ENCODE measurements around the gene FLT4. TPM values are rescaled to one million over a fixed set of nuclear protein-coding genes. Genes with fewer than 3 reads are reported as not detected.

The FLT4 gene
- polyA plus RNA-seq, 2 of the 4 experiments (the other 2 are of a cell fraction), result 2.0 to 2.6 TPM

GRCh38 chr5:180646963-180647305, 2.5 kb downstream of the FLT4 start:
- no peak for TF ChIP-seq CEBPB (IDR thresholded peaks at IDR 0.05)
- FAIRE-seq, result no peak
- CTCF ChIA-PET, result interaction anchor here (0.5 to 2.2 kb wide), 5 partner anchors 9 to 477 kb away, joined by 3 to 11 read pairs (median 6); no protein-coding TSS in a partner anchor
- 0% methylated on average over 1 of the region's 1 CpG for WGBS (ENCODE audit: missing lambda C conversion rate)
- POLR2A ChIA-PET, result no interaction called here
- Histone ChIP-seq H3K4me2 (no peak overlapping the region), H3K9me3 (no peaks in the 10 kb centered on the region), H3K4me3 (no peak overlapping the region), H3K27ac (no peak overlapping the region), H3K4me1 (no peaks in the 10 kb centered on the region)
- no peak for ATAC-seq
- DNase-seq (ENCODE audit: low read depth in 1 of 2, low spot score in 1 of 2), result no peak

DNA sequence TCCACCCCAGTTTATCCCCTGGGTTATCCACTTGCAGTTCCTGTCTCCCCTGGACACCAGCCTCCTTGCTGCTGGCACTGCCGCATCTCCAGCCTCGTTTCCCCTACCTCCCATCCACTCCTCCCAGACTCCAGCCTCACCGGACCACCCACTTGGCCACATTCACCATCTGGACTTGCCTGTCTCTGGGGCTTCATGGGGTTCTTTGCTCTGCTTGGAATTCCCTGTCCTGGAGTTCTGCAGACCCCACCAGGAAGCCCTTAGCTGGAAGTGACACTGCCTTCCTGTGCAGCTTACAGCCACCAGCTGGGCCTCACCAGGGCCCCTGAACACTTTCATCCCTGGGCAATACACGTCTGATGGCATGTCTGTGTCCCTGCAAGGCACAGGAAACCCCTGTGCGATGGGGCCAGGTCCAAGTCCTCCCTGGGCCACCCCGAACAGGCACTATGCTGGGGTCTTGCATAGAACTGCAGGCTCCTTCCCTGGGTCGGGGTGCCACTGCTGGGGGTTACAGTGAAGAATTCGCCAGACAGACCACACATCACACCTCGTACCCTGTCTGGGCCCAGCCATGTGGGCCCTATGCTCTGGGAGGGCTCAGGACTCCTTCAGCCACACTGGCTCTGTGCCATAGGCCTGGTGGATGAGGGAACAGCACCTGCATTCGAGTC, 3.0 kb downstream of the FLT4 start:
- Histone ChIP-seq H3K4me1 (no peaks in the 10 kb centered on the region), H3K4me3 (no peak overlapping the region), H3K9me3 (no peaks in the 10 kb centered on the region), H3K27ac (no peak overlapping the region), H3K4me2 (no peak overlapping the region)
- ATAC-seq (no peak), FAIRE-seq (no peak), DNase-seq (ENCODE audit: low read depth in 1 of 2, low spot score in 1 of 2) (no peak)
- ChIA-PET POLR2A (no interaction called here), CTCF (interaction anchor here (2.0 to 2.2 kb wide), 2 partner anchors 14 to 27 kb away, joined by 6 to 10 read pairs; no protein-coding TSS in a partner anchor)
- TF ChIP-seq CBX2 (IDR thresholded peaks at IDR 0.05; ENCODE audit: borderline replicate concordance, low read depth) (no peak), MYC (IDR thresholded peaks at IDR 0.05; ENCODE audit: borderline replicate concordance, low read length) (no peak)
- 77% methylated on average over 10 of the region's 10 CpGs for WGBS (ENCODE audit: missing lambda C conversion rate)

- TF ChIP-seq USF2 (IDR thresholded peaks at IDR 0.05), result no peak
- TF ChIP-seq TP53 (CRISPR knock-in tag; IDR thresholded peaks at IDR 0.05), result no peak
- TF ChIP-seq NPAS2 (CRISPR knock-in tag; IDR thresholded peaks at IDR 0.05; ENCODE audit: borderline replicate concordance), result no peak
- TF ChIP-seq MYC (IDR thresholded peaks at IDR 0.05; ENCODE audit: borderline replicate concordance, low read length), result no peak
- no peak for TF ChIP-seq SREBF2 (IDR thresholded peaks at IDR 0.05)
- no peak for TF ChIP-seq FOSB (CRISPR knock-in tag; IDR thresholded peaks at IDR 0.05)
- TF ChIP-seq RFX5 (IDR thresholded peaks at IDR 0.05), result no peak
- no peak for TF ChIP-seq HOXB13 (CRISPR knock-in tag; IDR thresholded peaks at IDR 0.05; ENCODE audit: low read depth)
- TF ChIP-seq CHD2 (IDR thresholded peaks at IDR 0.05; ENCODE audit: low read length, partially characterized antibody), result no peak
- no peak for TF ChIP-seq GATA3 (IDR thresholded peaks at IDR 0.05; ENCODE audit: borderline replicate concordance)
- TF ChIP-seq HEYL (CRISPR knock-in tag; IDR thresholded peaks at IDR 0.05), result no peak
- TF ChIP-seq ZSCAN20 (CRISPR knock-in tag; IDR thresholded peaks at IDR 0.05), result no peak
- TF ChIP-seq, protein P1, sequence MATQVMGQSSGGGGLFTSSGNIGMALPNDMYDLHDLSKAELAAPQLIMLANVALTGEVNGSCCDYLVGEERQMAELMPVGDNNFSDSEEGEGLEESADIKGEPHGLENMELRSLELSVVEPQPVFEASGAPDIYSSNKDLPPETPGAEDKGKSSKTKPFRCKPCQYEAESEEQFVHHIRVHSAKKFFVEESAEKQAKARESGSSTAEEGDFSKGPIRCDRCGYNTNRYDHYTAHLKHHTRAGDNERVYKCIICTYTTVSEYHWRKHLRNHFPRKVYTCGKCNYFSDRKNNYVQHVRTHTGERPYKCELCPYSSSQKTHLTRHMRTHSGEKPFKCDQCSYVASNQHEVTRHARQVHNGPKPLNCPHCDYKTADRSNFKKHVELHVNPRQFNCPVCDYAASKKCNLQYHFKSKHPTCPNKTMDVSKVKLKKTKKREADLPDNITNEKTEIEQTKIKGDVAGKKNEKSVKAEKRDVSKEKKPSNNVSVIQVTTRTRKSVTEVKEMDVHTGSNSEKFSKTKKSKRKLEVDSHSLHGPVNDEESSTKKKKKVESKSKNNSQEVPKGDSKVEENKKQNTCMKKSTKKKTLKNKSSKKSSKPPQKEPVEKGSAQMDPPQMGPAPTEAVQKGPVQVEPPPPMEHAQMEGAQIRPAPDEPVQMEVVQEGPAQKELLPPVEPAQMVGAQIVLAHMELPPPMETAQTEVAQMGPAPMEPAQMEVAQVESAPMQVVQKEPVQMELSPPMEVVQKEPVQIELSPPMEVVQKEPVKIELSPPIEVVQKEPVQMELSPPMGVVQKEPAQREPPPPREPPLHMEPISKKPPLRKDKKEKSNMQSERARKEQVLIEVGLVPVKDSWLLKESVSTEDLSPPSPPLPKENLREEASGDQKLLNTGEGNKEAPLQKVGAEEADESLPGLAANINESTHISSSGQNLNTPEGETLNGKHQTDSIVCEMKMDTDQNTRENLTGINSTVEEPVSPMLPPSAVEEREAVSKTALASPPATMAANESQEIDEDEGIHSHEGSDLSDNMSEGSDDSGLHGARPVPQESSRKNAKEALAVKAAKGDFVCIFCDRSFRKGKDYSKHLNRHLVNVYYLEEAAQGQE (IDR thresholded peaks at IDR 0.05), result no peak
- ChIA-PET POLR2A (no interaction called here), CTCF (interaction anchor here (2.0 kb wide), 1 partner anchor 14 kb away, joined by 6 read pairs; no protein-coding TSS in a partner anchor)
- no peak for FAIRE-seq
- DNase-seq (ENCODE audit: low read depth in 1 of 2, low spot score in 1 of 2), result no peak
- Histone ChIP-seq H3K27ac (no peak overlapping the region), H3K4me1 (no peaks in the 10 kb centered on the region), H3K4me2 (no peak overlapping the region), H3K4me3 (no peak overlapping the region), H3K9me3 (no peaks in the 10 kb centered on the region)
- WGBS (ENCODE audit: missing lambda C conversion rate), result 72% methylated on average over 30 of the region's 34 CpGs
- ATAC-seq, result no peak
Measured at GRCh38 chr5:180645274-180646204, 3.9 kb downstream of the FLT4 start.

All from A549 (cell line).